Measurements from ENCODE around the gene RGS6.

GRCh38 chr14:71933001-71933587 lies 865 bp downstream of the RGS6 start:
- TF ChIP-seq YY1 (IDR thresholded peaks at IDR 0.05; ENCODE audit: insufficient read depth, insufficient read length) (no peak), SUZ12 (IDR thresholded peaks at IDR 0.05; ENCODE audit: extremely low read depth, insufficient read depth, insufficient read length) (no peak), ZNF274 (IDR thresholded peaks at IDR 0.05; ENCODE audit: low read depth, low read length) (no peak)
